ENCODE data around the gene ZNF649.

ZNF649 gene

DNA sequence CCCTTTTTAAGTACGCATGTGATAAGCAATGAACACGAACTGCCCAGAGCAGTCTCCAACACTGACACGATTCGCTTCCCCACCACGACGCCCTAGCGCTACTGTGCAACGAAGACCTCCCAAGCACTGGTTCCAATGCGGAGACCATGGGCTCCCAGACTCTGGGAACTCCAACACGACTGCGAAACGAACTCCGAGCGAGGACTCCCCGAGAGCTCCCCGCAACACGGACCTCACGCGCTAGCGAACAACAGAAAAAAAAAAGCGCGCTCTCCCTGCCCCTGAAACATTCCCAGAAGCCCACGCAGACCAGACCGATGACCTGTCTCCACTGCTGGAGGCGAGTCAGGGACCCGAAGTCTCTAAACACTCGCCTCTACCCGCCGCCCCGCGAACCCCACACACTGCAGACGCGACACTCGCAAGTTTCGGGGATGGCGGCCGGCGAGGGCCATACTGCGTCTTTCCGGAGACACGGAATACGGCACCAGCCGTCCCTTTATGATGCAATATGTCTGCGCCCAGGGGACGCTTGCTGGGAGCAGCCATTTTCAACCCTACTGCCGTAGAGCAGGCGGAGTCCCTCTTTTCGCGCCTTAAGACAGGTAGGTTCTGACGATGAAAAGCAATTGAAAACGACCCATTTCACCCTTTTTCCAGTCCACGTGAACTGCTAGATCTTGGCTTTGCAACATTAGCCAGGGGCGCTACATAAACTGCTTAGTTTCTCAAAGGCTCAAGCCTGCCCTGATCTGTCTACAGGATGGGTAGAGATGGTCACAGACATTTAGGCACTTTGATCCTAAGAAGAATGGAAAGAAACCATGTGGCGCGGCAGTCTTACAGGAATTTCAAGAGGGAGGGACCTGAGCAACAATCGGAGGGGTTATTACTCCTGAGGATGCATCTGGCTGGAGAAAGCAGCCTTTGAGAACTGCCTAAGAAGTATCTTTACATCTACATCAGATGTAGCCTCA, 17.0 kb downstream of the ZNF649 start, which contains the start of gene ZNF577:
TSS of gene ZNF577 (minus strand) at position 430 of the 977 bp plus-strand sequence. CDS start 7,569 bp downstream, outside the sequence.
- no peak for DNase-seq

DNA sequence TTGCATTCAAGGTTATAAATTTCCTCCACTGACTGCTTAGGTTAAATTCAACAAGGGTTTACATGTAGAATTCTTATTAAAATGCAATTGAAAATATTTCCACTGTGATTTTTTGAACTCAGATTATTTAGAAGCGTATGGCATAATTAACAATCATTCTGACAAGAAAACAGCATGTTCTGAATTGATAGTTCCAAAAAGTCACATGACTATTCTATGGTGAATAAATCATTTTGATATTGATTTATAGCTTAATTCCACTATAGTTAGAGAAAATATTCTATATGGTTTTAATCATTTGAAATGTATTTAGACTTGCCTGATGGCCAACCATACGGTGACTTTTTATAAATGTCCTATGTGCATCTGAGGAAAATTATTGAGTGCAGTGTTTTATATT, 20.1 kb downstream of the ZNF649 start:
- no peak for DNase-seq

DNA sequence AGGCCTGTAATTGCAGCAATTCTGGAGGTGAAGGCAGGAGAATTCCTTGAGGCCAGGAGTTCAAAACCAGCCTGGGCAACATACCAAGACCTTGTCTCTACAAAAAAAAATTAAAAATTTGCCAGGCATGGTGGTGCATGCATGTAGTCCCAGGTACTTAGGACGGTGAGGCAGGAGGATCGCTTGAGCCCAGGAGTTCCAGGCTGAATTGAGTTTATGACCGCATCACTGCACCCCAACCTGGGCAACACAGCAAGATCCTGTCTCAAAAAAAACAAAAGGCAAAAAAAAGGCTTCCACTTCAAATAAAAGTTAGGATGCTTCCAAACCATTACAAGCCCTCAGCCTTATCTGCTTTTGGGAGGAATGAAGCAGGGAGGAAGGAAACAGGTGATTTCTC, 22.3 kb downstream of the ZNF649 start:
- DNase-seq = no peak

DNA sequence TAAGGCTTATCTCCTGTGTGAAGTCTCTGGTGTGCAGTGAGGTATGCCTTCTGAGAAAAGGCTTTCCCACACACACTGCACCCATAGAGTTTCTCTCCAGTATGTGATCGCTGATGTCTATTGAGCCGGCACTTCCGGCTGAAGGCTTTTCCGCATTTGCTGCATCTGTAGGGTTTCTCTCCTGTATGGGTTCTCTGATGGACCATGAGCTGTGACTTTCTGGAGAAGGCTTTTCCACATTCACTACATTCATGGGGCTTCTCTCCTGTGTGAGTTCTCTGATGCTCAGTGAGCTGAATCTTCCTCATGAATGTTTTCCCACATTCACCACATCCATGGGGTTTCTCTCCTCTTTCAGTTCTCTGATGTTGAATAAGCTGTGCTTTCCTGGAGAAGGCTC, 31.7 kb downstream of the ZNF649 start:
- no peak for DNase-seq

DNA sequence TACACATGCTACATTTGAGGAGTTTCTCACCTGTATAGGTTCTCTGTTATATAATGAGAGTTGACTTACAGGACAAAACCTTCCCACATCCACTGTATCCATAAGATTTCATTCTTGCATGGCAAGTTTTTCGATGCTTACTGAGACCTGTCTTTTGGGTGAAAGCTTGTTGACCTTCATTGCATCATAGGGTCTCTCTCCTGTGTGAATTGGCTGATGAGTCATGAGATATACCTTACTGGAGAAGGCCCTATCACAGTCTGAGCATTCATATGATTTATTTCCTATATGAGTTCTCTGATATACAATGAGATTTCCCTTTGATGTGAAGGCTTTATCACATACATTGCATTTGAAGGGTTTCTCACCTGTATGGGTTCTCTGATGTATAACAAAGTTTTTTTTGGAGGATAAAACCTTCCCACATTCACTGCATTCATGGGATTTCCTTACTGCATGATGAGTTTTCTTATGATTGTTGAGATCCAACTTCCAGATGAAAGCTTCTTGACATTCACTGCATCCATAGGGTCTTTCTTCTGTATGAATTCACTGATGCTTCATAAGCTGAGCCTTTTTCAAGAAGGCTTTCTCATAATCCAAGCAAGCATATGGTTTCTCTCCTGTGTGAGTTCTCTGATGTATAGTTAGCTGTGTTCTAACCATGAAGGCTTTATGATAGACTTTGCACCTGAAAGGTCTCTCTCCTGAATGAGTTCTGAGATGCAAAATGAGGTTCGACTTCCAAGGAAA, 42.8 kb downstream of the ZNF649 start:
- DNase-seq = no peak

All from NCI-H146 (cell line).